ENCODE data around the gene NMT1.

The NMT1 gene

DNA sequence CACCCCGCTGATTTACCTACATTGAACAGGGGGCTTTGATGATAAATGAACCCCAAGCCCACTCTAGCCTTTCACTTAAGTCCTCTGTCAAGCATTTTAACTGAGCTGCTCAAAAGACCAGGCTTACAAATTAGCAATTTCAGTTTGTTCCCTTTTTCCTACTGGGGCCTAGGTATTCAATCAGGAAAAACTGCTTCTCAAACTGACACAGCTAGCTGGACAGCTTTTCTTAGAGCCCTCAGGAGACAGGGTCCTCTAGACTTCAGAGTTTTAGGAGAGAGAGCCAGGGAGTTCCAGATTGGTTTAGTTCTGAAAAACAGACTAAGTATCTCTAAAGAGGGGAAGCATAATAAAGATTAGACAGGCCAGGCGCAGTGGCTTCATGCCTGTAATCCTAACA lies 94.4 kb downstream of the NMT1 start:
- ATAC-seq = no peak
- DNase-seq = no peak

DNA sequence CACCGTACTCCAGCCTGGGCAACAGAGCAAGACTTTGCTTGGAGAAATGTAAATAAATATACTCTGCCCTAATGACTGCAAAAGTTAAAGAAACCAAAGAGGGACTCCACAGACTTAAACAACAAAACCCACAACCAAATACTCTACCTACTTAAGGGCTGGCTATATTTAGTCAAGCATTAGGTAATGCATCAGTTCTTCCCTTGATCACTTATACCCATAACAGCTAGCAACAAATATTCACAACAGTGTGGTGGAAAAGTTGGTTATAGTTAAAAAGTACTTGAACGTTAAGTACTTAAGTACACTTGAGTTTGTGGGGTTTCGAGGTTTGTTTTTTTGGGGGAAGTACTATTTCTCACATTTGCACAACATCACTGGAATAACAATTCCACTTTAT lies 95.1 kb downstream of the NMT1 start:
- DNase-seq = no peak
- no peak for ATAC-seq
